ENCODE results near the gene PCA3.

PCA3 gene

GRCh38 chr9:76756941-76757673 is 7.1 kb upstream of the PCA3 start:
- no peak for DNase-seq (ENCODE audit: low read depth in 2 of 2)

- DNase-seq (ENCODE audit: low read depth in 2 of 2) = no peak
These were observed 5.8 kb upstream of the PCA3 start for GRCh38 chr9:76758476-76758875.

GRCh38 chr9:76759732-76760131 is 4.5 kb upstream of the PCA3 start:
- no peak for DNase-seq (ENCODE audit: low read depth in 2 of 2)

GRCh38 chr9:76761448-76761847 is 2.8 kb upstream of the PCA3 start:
- no peak for DNase-seq (ENCODE audit: low read depth in 2 of 2)

GRCh38 chr9:76766126-76766525 is 1.9 kb downstream of the PCA3 start:
- DNase-seq (ENCODE audit: low read depth in 2 of 2) = no peak

- DNase-seq (ENCODE audit: low read depth in 2 of 2) = no peak
These were observed 8.6 kb downstream of the PCA3 start for GRCh38 chr9:76772686-76773445.

- DNase-seq (ENCODE audit: low read depth in 2 of 2) = no peak
These were observed 20.6 kb downstream of the PCA3 start for GRCh38 chr9:76784881-76785280.

GRCh38 chr9:76785501-76785900 is 21.3 kb downstream of the PCA3 start:
- DNase-seq (ENCODE audit: low read depth in 2 of 2) = no peak

GRCh38 chr9:76787677-76788076 is 23.4 kb downstream of the PCA3 start:
- no peak for DNase-seq (ENCODE audit: low read depth in 2 of 2)

- DNase-seq (ENCODE audit: low read depth in 2 of 2) = no peak
These were observed 25.6 kb downstream of the PCA3 start for GRCh38 chr9:76789840-76790239.

GRCh38 chr9:76793784-76794431 is 29.7 kb downstream of the PCA3 start:
- no peak for DNase-seq (ENCODE audit: low read depth in 2 of 2)

- DNase-seq (ENCODE audit: low read depth in 2 of 2) = no peak
These were observed 32.1 kb downstream of the PCA3 start for GRCh38 chr9:76796296-76796695.

- no peak for DNase-seq (ENCODE audit: low read depth in 2 of 2)
These were observed 34.3 kb downstream of the PCA3 start for GRCh38 chr9:76798527-76798926.

- DNase-seq (ENCODE audit: low read depth in 2 of 2) = no peak
These were observed 35.2 kb downstream of the PCA3 start for GRCh38 chr9:76799473-76799872.

- no peak for DNase-seq (ENCODE audit: low read depth in 2 of 2)
These were observed 36.7 kb downstream of the PCA3 start for GRCh38 chr9:76800901-76801300.

- DNase-seq (ENCODE audit: low read depth in 2 of 2) = no peak
These were observed 38.8 kb downstream of the PCA3 start for GRCh38 chr9:76803083-76803482.

- DNase-seq (ENCODE audit: low read depth in 2 of 2) = no peak
These were observed 39.5 kb downstream of the PCA3 start for GRCh38 chr9:76803762-76804161.

- no peak for DNase-seq (ENCODE audit: low read depth in 2 of 2)
These were observed 44.4 kb downstream of the PCA3 start for GRCh38 chr9:76808636-76809035.

GRCh38 chr9:76810377-76810957 is 46.2 kb downstream of the PCA3 start:
- peak in 1 of 2 donors; percentile 10 for DNase-seq (ENCODE audit: low read depth in 2 of 2)

GRCh38 chr9:76812591-76812990 is 48.4 kb downstream of the PCA3 start:
- no peak for DNase-seq (ENCODE audit: low read depth in 2 of 2)

GRCh38 chr9:76817489-76817888 is 53.3 kb downstream of the PCA3 start:
- DNase-seq (ENCODE audit: low read depth in 2 of 2) = no peak

- no peak for DNase-seq (ENCODE audit: low read depth in 2 of 2)
These were observed 54.0 kb downstream of the PCA3 start for GRCh38 chr9:76818271-76818670.
